HEK293 (cell line): Measurements from ENCODE around the gene AUH.

Source experiments
- ATF2 ChIP-seq: fragments of 450-650 bp; formaldehyde crosslinking; IDR thresholded peaks from 2 replicates; pipeline ENCODE4 v1.5.1; 2016; ENCODE audit warnings: missing biosample characterization, missing genetic modification characterization, low read depth
- CTCF ChIP-seq: fragments of 450-650 bp; formaldehyde crosslinking; IDR thresholded peaks from 2 replicates; pipeline ENCODE4 v1.5.1; 2016; ENCODE audit warnings: missing biosample characterization, missing genetic modification characterization
- TRIM28 ChIP-seq: IDR thresholded peaks from 2 replicates; pipeline ENCODE4 v1.6.1; 2011; ENCODE audit warnings: low read length, control low read depth, borderline replicate concordance
- YY1 ChIP-seq: fragments of 450-650 bp; formaldehyde crosslinking; IDR thresholded peaks from 2 replicates; pipeline ENCODE4 v1.5.1; 2018; ENCODE audit warnings: missing biosample characterization, missing genetic modification characterization
- ZBTB17 ChIP-seq: fragments of 450-650 bp; formaldehyde crosslinking; IDR thresholded peaks from 2 replicates; pipeline ENCODE4 v1.5.1; 2016; ENCODE audit warnings: missing biosample characterization, missing genetic modification characterization
- ZBTB7A ChIP-seq: fragments of 450-650 bp; formaldehyde crosslinking; IDR thresholded peaks from 2 replicates; pipeline ENCODE4 v1.5.1; 2016; ENCODE audit warnings: low read depth, missing biosample characterization, missing genetic modification characterization
- ZNF132 ChIP-seq: fragments of 450-650 bp; formaldehyde crosslinking; IDR thresholded peaks from 2 replicates; pipeline ENCODE4 v1.5.1; 2017; ENCODE audit warnings: missing biosample characterization, missing genetic modification characterization, borderline replicate concordance
- ZNF274 ChIP-seq, 2 experiments: fragments of 200-500 bp in 1 of 2; fragments of 450-650 bp in 1 of 2; sonication (Bioruptor generic) in 1 of 2; formaldehyde crosslinking in 1 of 2; IDR thresholded peaks; 2 replicates each; pipeline versions ENCODE4 v1.5.1 to v1.6.1; 2014 to 2016; ENCODE audit warnings: borderline replicate concordance in 1 of 2, inconsistent platforms in 1 of 2, low read length in 1 of 2, missing biosample characterization in 1 of 2, missing genetic modification characterization in 1 of 2
- TF ChIP-seq, protein P1 (sequence below): fragments of 450-650 bp; formaldehyde crosslinking; IDR thresholded peaks from 2 replicates; pipeline ENCODE4 v1.5.1; 2016; ENCODE audit warnings: missing biosample characterization, missing genetic modification characterization

- no peak for TF ChIP-seq ZNF132 (tag by site-specific recombination)
- TF ChIP-seq TRIM28 = no peak
- TF ChIP-seq ZBTB7A (tag by site-specific recombination) = no peak
- TF ChIP-seq YY1 (tag by site-specific recombination) = no peak
- no peak for TF ChIP-seq ZBTB17 (tag by site-specific recombination)
- TF ChIP-seq CTCF (tag by site-specific recombination) = no peak
- TF ChIP-seq, protein P1, sequence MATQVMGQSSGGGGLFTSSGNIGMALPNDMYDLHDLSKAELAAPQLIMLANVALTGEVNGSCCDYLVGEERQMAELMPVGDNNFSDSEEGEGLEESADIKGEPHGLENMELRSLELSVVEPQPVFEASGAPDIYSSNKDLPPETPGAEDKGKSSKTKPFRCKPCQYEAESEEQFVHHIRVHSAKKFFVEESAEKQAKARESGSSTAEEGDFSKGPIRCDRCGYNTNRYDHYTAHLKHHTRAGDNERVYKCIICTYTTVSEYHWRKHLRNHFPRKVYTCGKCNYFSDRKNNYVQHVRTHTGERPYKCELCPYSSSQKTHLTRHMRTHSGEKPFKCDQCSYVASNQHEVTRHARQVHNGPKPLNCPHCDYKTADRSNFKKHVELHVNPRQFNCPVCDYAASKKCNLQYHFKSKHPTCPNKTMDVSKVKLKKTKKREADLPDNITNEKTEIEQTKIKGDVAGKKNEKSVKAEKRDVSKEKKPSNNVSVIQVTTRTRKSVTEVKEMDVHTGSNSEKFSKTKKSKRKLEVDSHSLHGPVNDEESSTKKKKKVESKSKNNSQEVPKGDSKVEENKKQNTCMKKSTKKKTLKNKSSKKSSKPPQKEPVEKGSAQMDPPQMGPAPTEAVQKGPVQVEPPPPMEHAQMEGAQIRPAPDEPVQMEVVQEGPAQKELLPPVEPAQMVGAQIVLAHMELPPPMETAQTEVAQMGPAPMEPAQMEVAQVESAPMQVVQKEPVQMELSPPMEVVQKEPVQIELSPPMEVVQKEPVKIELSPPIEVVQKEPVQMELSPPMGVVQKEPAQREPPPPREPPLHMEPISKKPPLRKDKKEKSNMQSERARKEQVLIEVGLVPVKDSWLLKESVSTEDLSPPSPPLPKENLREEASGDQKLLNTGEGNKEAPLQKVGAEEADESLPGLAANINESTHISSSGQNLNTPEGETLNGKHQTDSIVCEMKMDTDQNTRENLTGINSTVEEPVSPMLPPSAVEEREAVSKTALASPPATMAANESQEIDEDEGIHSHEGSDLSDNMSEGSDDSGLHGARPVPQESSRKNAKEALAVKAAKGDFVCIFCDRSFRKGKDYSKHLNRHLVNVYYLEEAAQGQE (tag by site-specific recombination) = no peak
- TF ChIP-seq ATF2 = no peak
- no peak for TF ChIP-seq ZNF274 (IDR thresholded peaks at IDR 0.05; ENCODE audit: low read length)
- no peak for TF ChIP-seq ZNF274 (tag by site-specific recombination; IDR thresholded peaks at IDR 0.05; ENCODE audit: borderline replicate concordance)
These were observed 130.1 kb downstream of the AUH start for GRCh38 chr9:91231619-91232018.
